Upper lobe of left lung (tissue), 4 donors: ENCODE measurements around the gene CDC23.

Experiments used
- EP300 ChIP-seq, 4 donors: sonication (generic); formaldehyde crosslinking; IDR thresholded peaks; one replicate each; pipeline ENCODE4 v1.5.1; 2017; ENCODE audit warnings: antibody characterized with exemption in 4 of 4, control low read depth in 2 of 4
- TF ChIP-seq, protein P1 (sequence below), 6 experiments: fragments of 450-650 bp in 4 of 6; fragments of 200-600 bp in 2 of 6; sonication (generic) in 2 of 6; IDR thresholded peaks; one replicate each; pipeline ENCODE4 v1.5.1; 2016 to 2019; ENCODE audit warnings: antibody characterized with exemption in 6 of 6

DNA sequence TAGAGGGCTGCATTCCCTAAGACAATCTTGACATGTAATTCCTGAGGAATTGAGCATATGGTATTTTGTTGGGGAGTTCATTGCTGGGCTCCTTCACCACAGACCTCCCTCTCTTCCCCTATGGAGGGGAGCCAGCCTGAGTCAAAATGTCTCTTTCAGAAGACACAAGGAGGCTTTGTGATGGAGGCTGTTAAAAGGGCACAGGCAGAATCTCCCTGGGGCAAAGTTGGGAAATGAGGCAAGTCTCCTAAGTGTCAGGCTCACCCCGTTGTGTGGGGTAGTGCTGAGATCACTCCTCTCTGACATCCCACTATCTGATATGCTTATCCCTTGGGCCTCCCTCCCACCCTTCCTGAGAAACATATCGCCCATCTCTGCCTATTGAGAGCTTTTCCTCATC, 30.7 kb upstream of the CDC23 start:
- TF ChIP-seq, protein P1, sequence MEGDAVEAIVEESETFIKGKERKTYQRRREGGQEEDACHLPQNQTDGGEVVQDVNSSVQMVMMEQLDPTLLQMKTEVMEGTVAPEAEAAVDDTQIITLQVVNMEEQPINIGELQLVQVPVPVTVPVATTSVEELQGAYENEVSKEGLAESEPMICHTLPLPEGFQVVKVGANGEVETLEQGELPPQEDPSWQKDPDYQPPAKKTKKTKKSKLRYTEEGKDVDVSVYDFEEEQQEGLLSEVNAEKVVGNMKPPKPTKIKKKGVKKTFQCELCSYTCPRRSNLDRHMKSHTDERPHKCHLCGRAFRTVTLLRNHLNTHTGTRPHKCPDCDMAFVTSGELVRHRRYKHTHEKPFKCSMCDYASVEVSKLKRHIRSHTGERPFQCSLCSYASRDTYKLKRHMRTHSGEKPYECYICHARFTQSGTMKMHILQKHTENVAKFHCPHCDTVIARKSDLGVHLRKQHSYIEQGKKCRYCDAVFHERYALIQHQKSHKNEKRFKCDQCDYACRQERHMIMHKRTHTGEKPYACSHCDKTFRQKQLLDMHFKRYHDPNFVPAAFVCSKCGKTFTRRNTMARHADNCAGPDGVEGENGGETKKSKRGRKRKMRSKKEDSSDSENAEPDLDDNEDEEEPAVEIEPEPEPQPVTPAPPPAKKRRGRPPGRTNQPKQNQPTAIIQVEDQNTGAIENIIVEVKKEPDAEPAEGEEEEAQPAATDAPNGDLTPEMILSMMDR (IDR thresholded peaks at IDR 0.05), result no peak
- no peak for TF ChIP-seq EP300 (IDR thresholded peaks at IDR 0.05)
